GM18517 (cell line): ENCODE data around the gene ANKRD17.
"Not testable (repeated sequence)": the region's sequence is repeated elsewhere in the genome, so short reads cannot be mapped to it uniquely, and the experiment has no call there.

Experiments used
- ATAC-seq: cut with Tn5 transposase; IDR thresholded peaks from one replicate; pipeline ENCODE4 v1.9.1; 2021; ENCODE audit warnings: mild to moderate bottlenecking, moderate library complexity; ENCODE audit not compliant: unreplicated experiment

ANKRD17 gene

GRCh38 chr4:73258686-73259570, at the start of gene ANKRD17:
Gene ANKRD17 (minus strand): TSS chr4:73258798. CDS start chr4:73258668, 130 bp downstream.
- ATAC-seq: peak; percentile 78

GRCh38 chr4:73308286-73308685, 49.7 kb upstream of the ANKRD17 start:
- ATAC-seq: no peak

GRCh38 chr4:73303711-73304110, 45.1 kb upstream of the ANKRD17 start:
- no peak for ATAC-seq

- ATAC-seq: no peak
Measured at GRCh38 chr4:73299548-73300280, 41.1 kb upstream of the ANKRD17 start.

GRCh38 chr4:73292661-73293060, 34.1 kb upstream of the ANKRD17 start:
- ATAC-seq: not testable (repeated sequence)

GRCh38 chr4:73281982-73282381, 23.4 kb upstream of the ANKRD17 start:
- no peak for ATAC-seq

GRCh38 chr4:73281396-73281795, 22.8 kb upstream of the ANKRD17 start:
- ATAC-seq: no peak

GRCh38 chr4:73277201-73277600, 18.6 kb upstream of the ANKRD17 start:
- no peak for ATAC-seq

- no peak for ATAC-seq
Measured at GRCh38 chr4:73275318-73275654, 16.7 kb upstream of the ANKRD17 start.

GRCh38 chr4:73272816-73273215, 14.2 kb upstream of the ANKRD17 start:
- ATAC-seq: no peak

- no peak for ATAC-seq
Measured at GRCh38 chr4:73267050-73267449, 8.5 kb upstream of the ANKRD17 start.

- ATAC-seq: peak; percentile 6
Measured at GRCh38 chr4:73259571-73260090, 1.0 kb upstream of the ANKRD17 start.

- peak; percentile 35 for ATAC-seq
Measured at GRCh38 chr4:73258436-73258685, 237 bp downstream of the ANKRD17 start.

- peak; percentile 0 for ATAC-seq
Measured at GRCh38 chr4:73257651-73258435, 755 bp downstream of the ANKRD17 start.

GRCh38 chr4:73257234-73257633, 1.4 kb downstream of the ANKRD17 start:
- ATAC-seq: peak; percentile 36

GRCh38 chr4:73255847-73256246, 2.8 kb downstream of the ANKRD17 start:
- ATAC-seq: not testable (repeated sequence)

- no peak for ATAC-seq
Measured at GRCh38 chr4:73252001-73252400, 6.6 kb downstream of the ANKRD17 start.

GRCh38 chr4:73251384-73251783, 7.2 kb downstream of the ANKRD17 start:
- ATAC-seq: no peak

- ATAC-seq: no peak
Measured at GRCh38 chr4:73250642-73251041, 8.0 kb downstream of the ANKRD17 start.

- no peak for ATAC-seq
Measured at GRCh38 chr4:73248821-73249220, 9.8 kb downstream of the ANKRD17 start.

- ATAC-seq: no peak
Measured at GRCh38 chr4:73248416-73248815, 10.2 kb downstream of the ANKRD17 start.
